ENCODE results near the gene KREMEN1. TPM values are rescaled to one million over a fixed set of nuclear protein-coding genes. Genes with fewer than 3 reads are reported as not detected.

Gene KREMEN1
- total RNA-seq, 2 experiments from 2014 or later, result 0.09 to 0.47 TPM

DNA sequence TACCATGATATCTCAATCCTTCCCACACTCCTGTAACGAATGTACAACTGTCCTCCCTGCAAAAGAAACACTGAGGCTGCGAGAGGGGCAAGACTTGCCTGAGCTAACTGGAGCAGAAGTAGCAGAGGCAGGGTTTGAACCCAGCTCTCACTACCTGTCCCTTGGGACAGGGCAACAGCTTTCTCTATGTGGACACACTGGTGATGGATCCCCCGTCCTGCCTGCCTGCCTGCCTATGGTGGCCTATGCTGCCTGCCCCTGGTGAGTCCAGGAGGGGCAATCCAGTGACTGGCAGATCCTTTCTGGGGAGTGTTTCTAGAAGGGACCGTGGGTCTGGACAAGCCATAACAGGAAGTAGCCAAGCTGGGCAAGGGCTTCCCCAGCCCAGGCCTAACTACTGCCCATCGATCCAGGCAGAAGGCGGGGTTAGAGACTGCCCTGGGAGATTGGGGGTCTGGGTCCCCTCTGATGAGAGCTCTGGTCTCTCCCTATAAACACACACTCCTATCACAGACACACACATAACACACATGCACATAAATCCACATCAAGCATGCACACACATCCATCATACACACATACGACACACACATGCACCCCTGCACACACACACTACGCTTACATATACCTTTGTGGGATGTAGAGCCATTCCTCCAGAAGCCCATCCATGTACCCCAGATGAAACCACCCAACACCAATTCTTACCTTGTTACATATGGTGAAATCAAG, 131.8 kb downstream of the KREMEN1 start:
- CTCF ChIA-PET, result interaction anchor here (2.9 to 5.1 kb wide), 2 partner anchors 11 to 40 kb away, joined by 9 to 43 read pairs; no protein-coding TSS in a partner anchor
- Mint-ChIP-seq H3K36me3 (no peaks in the 10 kb centered on the region), H3K4me3 (no peak overlapping the region)

DNA sequence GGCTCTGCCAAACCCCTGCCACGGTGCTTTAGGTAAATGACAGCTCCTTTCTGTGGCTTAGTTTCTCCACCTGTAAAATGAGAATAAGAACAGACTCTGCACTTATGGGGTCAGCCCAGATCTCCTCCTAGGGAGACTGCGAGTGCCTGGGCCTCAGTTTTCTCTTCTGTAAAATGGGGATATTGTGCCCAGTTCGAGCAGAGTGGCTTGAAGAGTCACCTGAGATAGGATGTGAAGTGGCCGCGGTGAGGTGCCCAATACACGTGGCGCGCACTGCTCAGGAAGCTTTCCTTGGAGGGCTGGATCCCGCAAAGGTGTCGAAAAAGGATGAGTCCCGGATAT, 132.4 kb downstream of the KREMEN1 start:
- H3K4me3 Mint-ChIP-seq, result no peak overlapping the region
- H3K27me3 Mint-ChIP-seq, result peaks cover 49% of the 10 kb centered on the region
- ATAC-seq (no peak), DNase-seq (no peak)
- no peaks in the 10 kb centered on the region for H3K36me3 Mint-ChIP-seq
- CTCF ChIA-PET, result interaction anchor here (1.4 to 5.1 kb wide), 4 partner anchors 10 to 40 kb away, joined by 3 to 43 read pairs (median 8); no protein-coding TSS in a partner anchor
- H3K27ac Mint-ChIP-seq, result no peak overlapping the region
- peaks cover 32% of the 10 kb centered on the region for H3K4me1 Mint-ChIP-seq
- no peaks in the 10 kb centered on the region for H3K9me3 Mint-ChIP-seq (ENCODE audit: low read depth)

More for the DNA sequence above, 131.8 kb downstream of the KREMEN1 start:
- DNase-seq (no peak), ATAC-seq (no peak)
- H3K4me1 Mint-ChIP-seq, result peaks cover 32% of the 10 kb centered on the region
- no peaks in the 10 kb centered on the region for H3K9me3 Mint-ChIP-seq (ENCODE audit: low read depth)
- H3K27me3 Mint-ChIP-seq, result peaks cover 53% of the 10 kb centered on the region
- no peak overlapping the region for H3K27ac Mint-ChIP-seq

- no peaks in the 10 kb centered on the region for H3K9me3 Mint-ChIP-seq (ENCODE audit: low read depth)
- DNase-seq (no peak), ATAC-seq (peak; percentile 24)
- peaks cover 32% of the 10 kb centered on the region for H3K4me1 Mint-ChIP-seq
- H3K36me3 Mint-ChIP-seq, result no peaks in the 10 kb centered on the region
- no peak within 1 kb of the TSS for H3K27ac Mint-ChIP-seq
- CTCF ChIA-PET, result interaction anchor here (1.2 to 5.1 kb wide), 6 partner anchors 9 to 40 kb away, joined by 3 to 43 read pairs (median 8); no protein-coding TSS in a partner anchor
- no peak within 1 kb of the TSS for H3K4me3 Mint-ChIP-seq
- H3K27me3 Mint-ChIP-seq, result peaks cover 45% of the 10 kb centered on the region
Measured at GRCh38 chr22:29205594-29206371, 132.9 kb downstream of the KREMEN1 start, which contains the start of gene EMID1. EMID1 (plus strand) TSS chr22:29205896; CDS start chr22:29206039, 143 bp downstream.

GRCh38 chr22:29206372-29207242, 133.8 kb downstream of the KREMEN1 start:
- DNase-seq (no peak), ATAC-seq (no peak)
- H3K36me3 Mint-ChIP-seq, result no peaks in the 10 kb centered on the region
- H3K27ac Mint-ChIP-seq, result no peak overlapping the region
- H3K27me3 Mint-ChIP-seq, result peaks cover 43% of the 10 kb centered on the region
- no peaks in the 10 kb centered on the region for H3K9me3 Mint-ChIP-seq (ENCODE audit: low read depth)
- H3K4me1 Mint-ChIP-seq, result peaks cover 29% of the 10 kb centered on the region
- H3K4me3 Mint-ChIP-seq, result no peak overlapping the region
- CTCF ChIA-PET, result interaction anchor here (0.8 to 2.9 kb wide), 6 partner anchors 8 to 39 kb away, joined by 3 to 9 read pairs (median 6); no protein-coding TSS in a partner anchor

DNA sequence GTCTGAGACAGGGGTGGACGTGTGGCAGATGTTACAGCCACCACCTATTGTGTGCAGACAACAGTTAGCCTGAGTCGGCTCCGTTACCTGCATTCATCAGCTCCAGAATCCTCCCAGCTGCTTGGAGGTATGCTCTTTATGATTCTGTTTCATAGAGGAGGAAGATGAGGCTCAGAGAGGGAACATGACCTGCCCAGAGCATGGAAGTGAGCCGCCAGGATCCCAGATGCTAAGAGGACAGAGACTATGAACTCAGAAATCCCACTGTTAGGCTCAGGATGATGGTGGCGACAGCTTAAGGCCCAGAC, 134.4 kb downstream of the KREMEN1 start:
- no peak overlapping the region for H3K4me3 Mint-ChIP-seq
- ATAC-seq, result no peak
- CTCF ChIA-PET, result interaction anchor here (0.8 to 2.6 kb wide), 3 partner anchors 21 to 38 kb away, joined by 5 to 8 read pairs (median 7); no protein-coding TSS in a partner anchor
- DNase-seq, result no peak
- H3K27me3 Mint-ChIP-seq, result peaks cover 43% of the 10 kb centered on the region
- H3K36me3 Mint-ChIP-seq, result no peaks in the 10 kb centered on the region
- H3K27ac Mint-ChIP-seq, result no peak overlapping the region
- H3K4me1 Mint-ChIP-seq, result peaks cover 23% of the 10 kb centered on the region
- no peaks in the 10 kb centered on the region for H3K9me3 Mint-ChIP-seq (ENCODE audit: low read depth)

GRCh38 chr22:29207562-29208501, 135.0 kb downstream of the KREMEN1 start:
- Mint-ChIP-seq H3K27ac (no peak overlapping the region), H3K4me3 (no peak overlapping the region), H3K27me3 (peaks cover 43% of the 10 kb centered on the region), H3K9me3 (ENCODE audit: low read depth) (no peaks in the 10 kb centered on the region), H3K36me3 (no peaks in the 10 kb centered on the region), H3K4me1 (peaks cover 17% of the 10 kb centered on the region)
- ATAC-seq, result no peak
- CTCF ChIA-PET, result interaction anchor here (0.8 to 2.6 kb wide), 3 partner anchors 20 to 38 kb away, joined by 5 to 8 read pairs (median 5); no protein-coding TSS in a partner anchor
- no peak for DNase-seq

DNA sequence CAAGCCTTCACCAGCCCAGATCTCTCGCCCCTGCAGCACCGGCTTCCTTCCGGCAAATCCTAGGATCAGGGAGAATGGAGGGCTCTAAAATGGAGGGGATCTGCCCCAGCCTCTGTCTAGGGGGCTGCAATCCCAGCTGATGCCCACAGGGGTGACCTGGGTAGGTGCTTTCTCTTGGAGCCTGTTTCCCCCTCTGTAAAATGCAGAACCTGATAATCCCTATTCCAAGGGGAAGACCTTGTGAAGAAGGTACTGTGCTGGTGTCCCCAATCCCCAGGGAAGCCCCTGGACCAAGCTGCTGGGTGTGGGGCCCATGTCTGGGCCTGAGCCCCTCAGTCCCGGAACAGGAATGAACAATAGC, 135.6 kb downstream of the KREMEN1 start:
- DNase-seq, result no peak
- Mint-ChIP-seq H3K27me3 (peaks cover 43% of the 10 kb centered on the region), H3K27ac (no peak overlapping the region), H3K9me3 (ENCODE audit: low read depth) (no peaks in the 10 kb centered on the region), H3K4me3 (no peak overlapping the region), H3K36me3 (no peaks in the 10 kb centered on the region), H3K4me1 (peaks cover 11% of the 10 kb centered on the region)
- no peak for ATAC-seq
- CTCF ChIA-PET, result interaction anchor here (1.2 kb wide), 1 partner anchor 37 kb away, joined by 5 read pairs; no protein-coding TSS in a partner anchor

DNA sequence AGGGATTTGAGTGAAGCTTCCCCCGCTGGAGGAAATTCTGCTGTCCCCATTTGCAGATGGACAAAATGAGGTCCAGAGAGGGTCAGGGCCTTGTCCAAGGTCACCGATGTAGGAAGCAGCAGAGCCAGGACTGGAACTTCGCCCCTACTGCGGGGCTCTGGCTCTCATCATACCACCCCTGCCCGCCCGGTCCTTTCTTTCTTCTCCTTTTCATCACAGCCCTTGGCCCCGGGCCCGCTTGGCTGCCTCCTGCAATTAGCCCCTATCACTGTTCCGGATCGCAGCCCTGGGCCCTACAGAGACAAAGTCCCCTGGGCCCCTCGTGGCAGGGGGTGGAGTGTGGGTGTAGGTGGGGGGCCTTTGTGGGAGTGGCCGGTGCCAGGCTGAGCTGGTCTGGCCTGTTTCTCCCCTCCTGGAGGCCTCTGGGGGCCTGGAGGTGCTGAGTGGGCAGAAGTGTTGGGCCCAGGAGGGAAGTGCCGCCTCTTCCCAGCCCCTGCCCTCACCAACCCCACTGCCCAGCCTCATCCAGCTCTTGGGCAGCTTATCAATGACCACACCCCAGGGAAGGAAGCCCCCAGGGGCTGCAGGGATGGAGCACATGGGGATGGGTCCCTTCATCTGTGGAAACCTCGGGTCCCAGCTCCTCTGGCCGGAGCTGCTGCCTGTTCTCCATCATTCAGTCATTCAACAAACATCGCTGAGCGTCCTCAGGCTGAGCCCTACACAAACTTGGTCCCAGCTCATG, 136.2 kb downstream of the KREMEN1 start:
- Mint-ChIP-seq H3K4me3 (no peak overlapping the region), H3K27me3 (peaks cover 42% of the 10 kb centered on the region), H3K4me1 (peaks cover 6% of the 10 kb centered on the region), H3K36me3 (no peaks in the 10 kb centered on the region), H3K9me3 (ENCODE audit: low read depth) (no peaks in the 10 kb centered on the region), H3K27ac (no peak overlapping the region)
- DNase-seq, result no peak
- ATAC-seq, result no peak
- CTCF ChIA-PET, result interaction anchor here (1.2 kb wide), 1 partner anchor 37 kb away, joined by 5 read pairs; no protein-coding TSS in a partner anchor

GRCh38 chr22:29209624-29209929, 136.7 kb downstream of the KREMEN1 start:
- no peak for DNase-seq
- H3K27me3 Mint-ChIP-seq, result peaks cover 41% of the 10 kb centered on the region
- H3K4me3 Mint-ChIP-seq, result no peak overlapping the region
- H3K9me3 Mint-ChIP-seq (ENCODE audit: low read depth), result no peaks in the 10 kb centered on the region
- H3K36me3 Mint-ChIP-seq, result no peaks in the 10 kb centered on the region
- CTCF ChIA-PET, result interaction anchor here (1.4 kb wide), 1 partner anchor 36 kb away, joined by 6 read pairs; no protein-coding TSS in a partner anchor
- ATAC-seq, result no peak
- peaks cover 4% of the 10 kb centered on the region for H3K4me1 Mint-ChIP-seq
- H3K27ac Mint-ChIP-seq, result no peak overlapping the region

GRCh38 chr22:29211066-29211465, 138.2 kb downstream of the KREMEN1 start:
- Mint-ChIP-seq H3K36me3 (no peaks in the 10 kb centered on the region), H3K27me3 (peaks cover 32% of the 10 kb centered on the region), H3K4me3 (no peak overlapping the region), H3K9me3 (ENCODE audit: low read depth) (no peaks in the 10 kb centered on the region), H3K27ac (no peak overlapping the region), H3K4me1 (peaks cover 1% of the 10 kb centered on the region)
- ATAC-seq, result no peak
- CTCF ChIA-PET, result interaction anchor here (1.4 kb wide), 1 partner anchor 35 kb away, joined by 6 read pairs; no protein-coding TSS in a partner anchor
- no peak for DNase-seq

- ATAC-seq, result no peak
- CTCF ChIA-PET, result interaction anchor here (1.5 kb wide), 1 partner anchor 34 kb away, joined by 4 read pairs; no protein-coding TSS in a partner anchor
- H3K4me3 Mint-ChIP-seq, result no peak overlapping the region
Measured at GRCh38 chr22:29211466-29211865, 138.6 kb downstream of the KREMEN1 start.

More at GRCh38 chr22:29211466-29211865, 138.6 kb downstream of the KREMEN1 start:
- DNase-seq, result no peak
- H3K27me3 Mint-ChIP-seq, result peaks cover 28% of the 10 kb centered on the region
- no peak overlapping the region for H3K27ac Mint-ChIP-seq
- no peaks in the 10 kb centered on the region for H3K4me1 Mint-ChIP-seq
- H3K36me3 Mint-ChIP-seq, result no peaks in the 10 kb centered on the region
- no peaks in the 10 kb centered on the region for H3K9me3 Mint-ChIP-seq (ENCODE audit: low read depth)
